GM20000 (cell line): Measurements from ENCODE around the gene CNPY2.
"Not testable (repeated sequence)": the region's sequence is repeated elsewhere in the genome, so short reads cannot be mapped to it uniquely, and the experiment has no call there.

ENCODE experiments used
- DNase-seq: peaks from one replicate; pipeline ENCODE4 v3.0.0; 2012; ENCODE audit warnings: low spot score
- TF ChIP-seq, protein P1 (sequence below): IDR thresholded peaks from 2 replicates; pipeline ENCODE4 v1.5.1; 2012; ENCODE audit warnings: mild to moderate bottlenecking, control low read depth; ENCODE audit errors: extremely low read depth, missing control alignments

The CNPY2 gene

DNA sequence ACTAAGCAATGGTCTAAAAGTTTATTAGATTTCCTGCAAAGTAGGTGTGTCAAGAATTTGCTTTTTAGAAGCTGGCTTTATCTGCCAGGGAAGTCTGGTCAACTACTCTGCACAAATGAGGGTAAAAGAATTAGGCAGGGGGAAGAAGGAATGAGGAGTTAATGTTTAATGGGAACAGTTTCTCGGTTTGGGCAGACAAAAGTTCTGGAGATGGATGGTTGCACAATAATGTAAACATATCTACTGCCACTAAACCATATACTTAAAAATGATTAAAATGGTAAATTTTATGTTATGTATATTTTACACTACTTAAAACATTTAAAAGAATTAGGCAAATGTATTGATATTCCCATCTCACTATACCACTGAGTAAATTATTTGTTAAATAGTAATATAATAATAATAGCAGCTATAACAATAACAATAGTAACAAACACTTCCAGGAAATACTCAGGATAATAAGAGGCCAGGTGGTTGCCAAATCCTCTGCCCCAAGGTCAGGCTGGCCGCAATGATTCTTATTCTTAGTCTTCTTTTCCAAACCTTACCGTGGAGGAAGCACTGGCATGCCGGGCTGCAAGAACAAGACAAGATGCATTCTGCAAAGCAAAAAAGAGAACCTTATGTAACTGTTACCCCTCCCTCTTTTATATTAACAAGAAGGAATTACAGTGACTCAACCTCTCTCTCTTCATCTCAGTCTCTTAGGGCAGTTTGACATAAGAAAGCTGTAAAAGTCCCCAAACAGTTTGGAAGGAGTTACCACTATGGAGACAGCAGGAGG lies 29.6 kb downstream of the CNPY2 start:
- TF ChIP-seq, protein P1, sequence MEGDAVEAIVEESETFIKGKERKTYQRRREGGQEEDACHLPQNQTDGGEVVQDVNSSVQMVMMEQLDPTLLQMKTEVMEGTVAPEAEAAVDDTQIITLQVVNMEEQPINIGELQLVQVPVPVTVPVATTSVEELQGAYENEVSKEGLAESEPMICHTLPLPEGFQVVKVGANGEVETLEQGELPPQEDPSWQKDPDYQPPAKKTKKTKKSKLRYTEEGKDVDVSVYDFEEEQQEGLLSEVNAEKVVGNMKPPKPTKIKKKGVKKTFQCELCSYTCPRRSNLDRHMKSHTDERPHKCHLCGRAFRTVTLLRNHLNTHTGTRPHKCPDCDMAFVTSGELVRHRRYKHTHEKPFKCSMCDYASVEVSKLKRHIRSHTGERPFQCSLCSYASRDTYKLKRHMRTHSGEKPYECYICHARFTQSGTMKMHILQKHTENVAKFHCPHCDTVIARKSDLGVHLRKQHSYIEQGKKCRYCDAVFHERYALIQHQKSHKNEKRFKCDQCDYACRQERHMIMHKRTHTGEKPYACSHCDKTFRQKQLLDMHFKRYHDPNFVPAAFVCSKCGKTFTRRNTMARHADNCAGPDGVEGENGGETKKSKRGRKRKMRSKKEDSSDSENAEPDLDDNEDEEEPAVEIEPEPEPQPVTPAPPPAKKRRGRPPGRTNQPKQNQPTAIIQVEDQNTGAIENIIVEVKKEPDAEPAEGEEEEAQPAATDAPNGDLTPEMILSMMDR = no peak
- DNase-seq = no peak

DNA sequence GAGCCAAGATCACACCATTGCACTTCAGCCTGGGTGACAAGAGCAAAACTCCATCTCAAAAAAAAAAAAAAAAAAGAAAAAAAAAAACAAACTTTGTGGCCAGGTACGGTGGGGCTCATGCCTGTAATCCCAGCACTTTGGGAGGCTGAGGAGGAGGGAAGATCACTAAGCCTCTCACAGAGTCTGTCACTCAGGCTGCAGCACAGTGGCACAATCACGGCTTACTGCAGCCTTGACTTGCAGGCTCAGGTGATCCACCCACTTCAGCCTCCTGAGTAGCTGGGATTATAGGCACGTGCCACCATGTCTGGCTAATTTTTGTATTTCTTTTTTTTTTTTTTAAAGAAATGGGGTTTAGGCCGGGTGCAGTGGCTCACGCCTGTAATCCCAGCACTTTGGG lies 31.5 kb downstream of the CNPY2 start:
- not testable (repeated sequence) for DNase-seq

DNA sequence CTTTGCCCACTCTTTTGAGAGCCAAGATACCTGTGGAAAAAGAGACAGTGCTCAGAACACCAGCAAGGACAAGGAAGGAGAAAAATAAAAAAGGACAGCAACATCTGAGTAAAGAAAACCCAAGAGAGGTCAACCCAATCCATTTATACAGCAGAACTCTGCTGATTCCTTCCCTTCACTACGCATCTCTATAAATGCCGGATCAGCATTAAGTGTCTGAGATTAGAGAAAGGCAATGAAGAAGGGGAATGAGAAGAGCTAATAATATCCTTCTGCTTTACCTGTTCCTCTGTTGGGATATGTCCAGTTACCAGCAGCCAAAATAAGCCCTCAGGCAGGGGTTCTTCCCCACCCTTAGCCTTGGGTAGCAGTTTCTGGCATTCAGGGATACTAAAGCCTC lies 33.2 kb downstream of the CNPY2 start:
- no peak for DNase-seq
- TF ChIP-seq, protein P1 = no peak

GRCh38 chr12:56282030-56282429 lies 33.8 kb downstream of the CNPY2 start:
- TF ChIP-seq, protein P1 = no peak
- DNase-seq = no peak

- TF ChIP-seq, protein P1 = no peak
- no peak for DNase-seq
Measured at GRCh38 chr12:56280849-56281248, 34.9 kb downstream of the CNPY2 start.

DNA sequence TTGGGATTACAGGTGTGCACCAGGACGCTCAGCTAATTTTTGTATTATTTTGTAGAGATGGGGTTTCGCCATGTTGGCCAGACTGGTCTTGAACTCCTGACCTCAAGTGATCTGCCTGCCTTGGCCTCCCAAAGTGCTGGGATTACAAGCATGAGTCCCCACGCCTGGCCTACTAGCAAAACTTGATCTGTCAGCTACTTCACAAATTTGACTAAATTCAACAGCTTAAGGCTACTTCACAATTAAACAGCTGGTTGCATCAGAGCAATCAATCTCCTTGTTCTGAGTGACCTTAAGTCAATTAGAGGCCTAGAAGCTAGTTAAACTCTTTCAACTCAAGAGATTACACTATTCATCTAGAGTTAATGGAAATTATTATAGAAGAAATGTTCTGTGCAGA lies 36.9 kb downstream of the CNPY2 start:
- TF ChIP-seq, protein P1 = no peak
- no peak for DNase-seq

GRCh38 chr12:56274299-56274698 lies 41.5 kb downstream of the CNPY2 start:
- TF ChIP-seq, protein P1 = no peak
- DNase-seq = no peak

- not testable (repeated sequence) for DNase-seq
Measured at GRCh38 chr12:56272468-56272867, 43.3 kb downstream of the CNPY2 start.

GRCh38 chr12:56271031-56271430 lies 44.8 kb downstream of the CNPY2 start:
- TF ChIP-seq, protein P1 = peak; percentile 25
- no peak for DNase-seq
